Right lobe of liver (tissue), 4 donors: ENCODE measurements around the gene DNAJA1.

ENCODE experiments used
- CTCF ChIP-seq, 4 donors: fragments of 200-600 bp in 3 of 4; fragments of 450-650 bp in 1 of 4; IDR thresholded peaks; one replicate each; pipeline versions ENCODE4 v1.5.1 to v1.8.0; 2016 to 2022; ENCODE audit warnings: antibody characterized with exemption in 4 of 4, mild to moderate bottlenecking in 2 of 4
- POLR2A ChIP-seq: fragments of 450-650 bp; IDR thresholded peaks from one replicate; pipeline ENCODE4 v1.6.1; 2017; ENCODE audit warnings: antibody characterized with exemption, mild to moderate bottlenecking
- donor health status: DM: no; HTN: no; CAD: no.
- donor health status: DM: no; HTN: no; CAD: no.
- donor health status: DM: no; HTN: yes; CAD: no.

- TF ChIP-seq CTCF (IDR thresholded peaks at IDR 0.05) (no peak), POLR2A (peak; percentile 91)
Measured at GRCh38 chr9:33076046-33077004, 51.3 kb downstream of the DNAJA1 start, which contains the start of gene SMU1.
